ENCODE results near the gene DVL2. TPM values are rescaled to one million over a fixed set of nuclear protein-coding genes. Genes with fewer than 3 reads are reported as not detected.

Gene DVL2
- total RNA-seq, 1 donor from 2014 or later = 34.4 TPM

GRCh38 chr17:7208754-7209460, 25.4 kb downstream of the DVL2 start:
- no peak overlapping the region for H3K27ac ChIP-seq (ENCODE audit: low read depth, low read length)
- no peak overlapping the region for H3K9ac ChIP-seq (ENCODE audit: low read length)
- no peak overlapping the region for H3K4me3 ChIP-seq (ENCODE audit: insufficient read depth, low read depth, low read length)
- no peak overlapping the region for H3K4me2 ChIP-seq (ENCODE audit: low read length)
- no peaks in the 10 kb centered on the region for H3K9me3 ChIP-seq (ENCODE audit: insufficient read depth, low read depth, low read length)
- TF ChIP-seq CTCF (IDR thresholded peaks at IDR 0.05; ENCODE audit: insufficient read depth, low read depth, low read length) (no peak), EZH2 (IDR thresholded peaks at IDR 0.05; ENCODE audit: insufficient read depth, low read length) (no peak)
- H3K27me3 ChIP-seq (ENCODE audit: insufficient read depth, low read length) = no peaks in the 10 kb centered on the region
- no peak overlapping the region for H3K27ac Mint-ChIP-seq (ENCODE audit: unreplicated experiment)
- FAIRE-seq = no peak
- H3K36me3 ChIP-seq (ENCODE audit: insufficient read depth, low read length) = no peaks in the 10 kb centered on the region
- H3K4me1 Mint-ChIP-seq (ENCODE audit: low read depth, unreplicated experiment) = peaks cover 42% of the 10 kb centered on the region
- H3K27me3 Mint-ChIP-seq (ENCODE audit: low read depth, unreplicated experiment) = no peaks in the 10 kb centered on the region
- H3K4me1 ChIP-seq (ENCODE audit: insufficient read depth, low read length) = peaks cover 32% of the 10 kb centered on the region
- H3K79me2 ChIP-seq (ENCODE audit: insufficient read depth, low read length) = peaks cover 68% of the 10 kb centered on the region
- peaks cover 81% of the 10 kb centered on the region for H4K20me1 ChIP-seq (ENCODE audit: insufficient read depth, low read length)
- H2AFZ ChIP-seq (ENCODE audit: low read depth, low read length) = no peak overlapping the region
- H3K4me3 Mint-ChIP-seq (ENCODE audit: unreplicated experiment) = no peak overlapping the region
- no peaks in the 10 kb centered on the region for H3K9me3 Mint-ChIP-seq (ENCODE audit: unreplicated experiment)
- peaks cover 16% of the 10 kb centered on the region for H3K36me3 Mint-ChIP-seq (ENCODE audit: low read depth, unreplicated experiment)
- no peak for DNase-seq (ENCODE audit: low read depth)

GRCh38 chr17:7208027-7208571, 26.2 kb downstream of the DVL2 start:
- Histone ChIP-seq H3K36me3 (ENCODE audit: insufficient read depth, low read length) (peaks cover 3% of the 10 kb centered on the region), H3K9ac (ENCODE audit: low read length) (no peak overlapping the region), H2AFZ (ENCODE audit: low read depth, low read length) (no peak overlapping the region), H3K4me2 (ENCODE audit: low read length) (no peak overlapping the region), H3K9me3 (ENCODE audit: insufficient read depth, low read depth, low read length) (no peaks in the 10 kb centered on the region), H4K20me1 (ENCODE audit: insufficient read depth, low read length) (peaks cover 76% of the 10 kb centered on the region), H3K27ac (ENCODE audit: low read depth, low read length) (no peak overlapping the region), H3K4me1 (ENCODE audit: insufficient read depth, low read length) (peaks cover 28% of the 10 kb centered on the region), H3K27me3 (ENCODE audit: insufficient read depth, low read length) (no peaks in the 10 kb centered on the region), H3K79me2 (ENCODE audit: insufficient read depth, low read length) (peaks cover 60% of the 10 kb centered on the region), H3K4me3 (ENCODE audit: insufficient read depth, low read depth, low read length) (no peak overlapping the region)
- FAIRE-seq = no peak
- Mint-ChIP-seq H3K36me3 (ENCODE audit: low read depth, unreplicated experiment) (peaks cover 14% of the 10 kb centered on the region), H3K27ac (ENCODE audit: unreplicated experiment) (no peak overlapping the region), H3K4me1 (ENCODE audit: low read depth, unreplicated experiment) (peaks cover 35% of the 10 kb centered on the region), H3K27me3 (ENCODE audit: low read depth, unreplicated experiment) (no peaks in the 10 kb centered on the region), H3K9me3 (ENCODE audit: unreplicated experiment) (no peaks in the 10 kb centered on the region), H3K4me3 (ENCODE audit: unreplicated experiment) (no peak overlapping the region)
- no peak for DNase-seq (ENCODE audit: low read depth)
- TF ChIP-seq CTCF (IDR thresholded peaks at IDR 0.05; ENCODE audit: insufficient read depth, low read depth, low read length) = no peak
- TF ChIP-seq EZH2 (IDR thresholded peaks at IDR 0.05; ENCODE audit: insufficient read depth, low read length) = no peak

Measured in astrocyte (in vitro differentiated cells and primary cell).